Central memory CD8-positive, alpha-beta T cell (primary cell): ENCODE data around the gene PLCB1.

ENCODE experiments used
- ATAC-seq: fragments of 150-1000 bp; cut with Tn5 transposase; replicated peaks from 2 replicates; pipeline ENCODE4 v1.10.0; 2022; ENCODE audit warnings: mild to moderate bottlenecking, moderate FRiP score, moderate number of reproducible peaks; ENCODE audit not compliant: poor library complexity, severe bottlenecking; ENCODE audit errors: extremely low read depth
- DNase-seq, 2 donors: peaks; one replicate each; pipeline ENCODE4 v3.0.0; 2021; ENCODE audit warnings: low spot score in 2 of 2
- H3K27ac Mint-ChIP-seq: one replicate; pipeline ENCODE4 v1.8.0; 2022; ENCODE audit warnings: low read depth, mild to moderate bottlenecking, moderate library complexity, mixed read lengths
- H3K27me3 Mint-ChIP-seq: one replicate; pipeline ENCODE4 v1.8.0; 2022; ENCODE audit warnings: mixed read lengths
- H3K36me3 Mint-ChIP-seq: one replicate; pipeline ENCODE4 v1.8.0; 2022; ENCODE audit warnings: mild to moderate bottlenecking, moderate library complexity, mixed read lengths; ENCODE audit not compliant: insufficient read depth
- H3K4me1 Mint-ChIP-seq: one replicate; pipeline ENCODE4 v1.8.0; 2022; ENCODE audit warnings: mixed read lengths
- H3K4me3 Mint-ChIP-seq: one replicate; pipeline ENCODE4 v1.8.0; 2022; ENCODE audit warnings: mild to moderate bottlenecking, moderate library complexity, mixed read lengths
- H3K9me3 Mint-ChIP-seq: one replicate; pipeline ENCODE4 v1.8.0; 2022; ENCODE audit warnings: mixed read lengths

PLCB1 gene

GRCh38 chr20:8470156-8470555, 338.1 kb downstream of the PLCB1 start:
- Mint-ChIP-seq H3K27me3 (no peaks in the 10 kb centered on the region), H3K4me3 (no peak overlapping the region), H3K4me1 (peaks cover 11% of the 10 kb centered on the region), H3K27ac (no peak overlapping the region), H3K36me3 (no peaks in the 10 kb centered on the region), H3K9me3 (no peaks in the 10 kb centered on the region)
- DNase-seq, result no peak
- no peak for ATAC-seq

- Mint-ChIP-seq H3K36me3 (no peaks in the 10 kb centered on the region), H3K9me3 (no peaks in the 10 kb centered on the region), H3K4me1 (peaks cover 17% of the 10 kb centered on the region), H3K4me3 (no peak overlapping the region), H3K27ac (no peak overlapping the region), H3K27me3 (no peaks in the 10 kb centered on the region)
- ATAC-seq, result no peak
- no peak for DNase-seq
Observed at GRCh38 chr20:8471465-8471864, 339.4 kb downstream of the PLCB1 start.

- H3K9me3 Mint-ChIP-seq, result no peaks in the 10 kb centered on the region
- no peak overlapping the region for H3K4me3 Mint-ChIP-seq
- no peaks in the 10 kb centered on the region for H3K27me3 Mint-ChIP-seq
- ATAC-seq (no peak), DNase-seq (no peak)
- H3K4me1 Mint-ChIP-seq, result peaks cover 29% of the 10 kb centered on the region
- no peaks in the 10 kb centered on the region for H3K36me3 Mint-ChIP-seq
- H3K27ac Mint-ChIP-seq, result no peak overlapping the region
Observed at GRCh38 chr20:8473459-8473858, 341.4 kb downstream of the PLCB1 start.

GRCh38 chr20:8474027-8474668, 342.1 kb downstream of the PLCB1 start:
- Mint-ChIP-seq H3K9me3 (no peaks in the 10 kb centered on the region), H3K27ac (no peak overlapping the region), H3K36me3 (no peaks in the 10 kb centered on the region), H3K4me3 (no peak overlapping the region), H3K4me1 (peaks cover 29% of the 10 kb centered on the region), H3K27me3 (no peaks in the 10 kb centered on the region)
- no peak for DNase-seq
- no peak for ATAC-seq

GRCh38 chr20:8476021-8476420, 344.0 kb downstream of the PLCB1 start:
- peaks cover 44% of the 10 kb centered on the region for H3K4me1 Mint-ChIP-seq
- DNase-seq (no peak), ATAC-seq (no peak)
- no peak overlapping the region for H3K27ac Mint-ChIP-seq
- H3K9me3 Mint-ChIP-seq, result no peaks in the 10 kb centered on the region
- H3K4me3 Mint-ChIP-seq, result no peak overlapping the region
- no peaks in the 10 kb centered on the region for H3K27me3 Mint-ChIP-seq
- H3K36me3 Mint-ChIP-seq, result no peaks in the 10 kb centered on the region

GRCh38 chr20:8480597-8480996, 348.5 kb downstream of the PLCB1 start:
- no peaks in the 10 kb centered on the region for H3K36me3 Mint-ChIP-seq
- no peak overlapping the region for H3K27ac Mint-ChIP-seq
- peaks cover 38% of the 10 kb centered on the region for H3K4me1 Mint-ChIP-seq
- no peak overlapping the region for H3K4me3 Mint-ChIP-seq
- DNase-seq, result no peak
- no peak for ATAC-seq
- no peaks in the 10 kb centered on the region for H3K9me3 Mint-ChIP-seq
- H3K27me3 Mint-ChIP-seq, result no peaks in the 10 kb centered on the region

- DNase-seq, result no peak
- H3K27me3 Mint-ChIP-seq, result no peaks in the 10 kb centered on the region
- no peak overlapping the region for H3K27ac Mint-ChIP-seq
- H3K4me1 Mint-ChIP-seq, result peaks cover 6% of the 10 kb centered on the region
- no peak for ATAC-seq
- no peaks in the 10 kb centered on the region for H3K9me3 Mint-ChIP-seq
- no peak overlapping the region for H3K4me3 Mint-ChIP-seq
- no peaks in the 10 kb centered on the region for H3K36me3 Mint-ChIP-seq
Observed at GRCh38 chr20:8487696-8488095, 355.6 kb downstream of the PLCB1 start.

- Mint-ChIP-seq H3K4me3 (no peak overlapping the region), H3K9me3 (no peaks in the 10 kb centered on the region), H3K4me1 (peaks cover 6% of the 10 kb centered on the region), H3K36me3 (no peaks in the 10 kb centered on the region), H3K27ac (no peak overlapping the region), H3K27me3 (no peaks in the 10 kb centered on the region)
- no peak for DNase-seq
- ATAC-seq, result no peak
Observed at GRCh38 chr20:8489094-8489883, 357.2 kb downstream of the PLCB1 start.

- no peak for ATAC-seq
- H3K27me3 Mint-ChIP-seq, result no peaks in the 10 kb centered on the region
- no peak overlapping the region for H3K4me3 Mint-ChIP-seq
- no peaks in the 10 kb centered on the region for H3K4me1 Mint-ChIP-seq
- no peak overlapping the region for H3K27ac Mint-ChIP-seq
- no peak for DNase-seq
- H3K36me3 Mint-ChIP-seq, result no peaks in the 10 kb centered on the region
- H3K9me3 Mint-ChIP-seq, result no peaks in the 10 kb centered on the region
Observed at GRCh38 chr20:8490076-8490830, 358.2 kb downstream of the PLCB1 start.

GRCh38 chr20:8492173-8492572, 360.1 kb downstream of the PLCB1 start:
- Mint-ChIP-seq H3K36me3 (no peaks in the 10 kb centered on the region), H3K27ac (no peak overlapping the region), H3K4me1 (peaks cover 6% of the 10 kb centered on the region), H3K27me3 (no peaks in the 10 kb centered on the region), H3K9me3 (no peaks in the 10 kb centered on the region), H3K4me3 (no peak overlapping the region)
- DNase-seq, result no peak
- no peak for ATAC-seq

GRCh38 chr20:8498571-8498970, 366.5 kb downstream of the PLCB1 start:
- ATAC-seq, result no peak
- H3K4me3 Mint-ChIP-seq, result no peak overlapping the region
- no peaks in the 10 kb centered on the region for H3K9me3 Mint-ChIP-seq
- H3K27me3 Mint-ChIP-seq, result no peaks in the 10 kb centered on the region
- peaks cover 6% of the 10 kb centered on the region for H3K4me1 Mint-ChIP-seq
- no peak overlapping the region for H3K27ac Mint-ChIP-seq
- DNase-seq, result no peak
- H3K36me3 Mint-ChIP-seq, result no peaks in the 10 kb centered on the region

GRCh38 chr20:8504030-8504429, 372.0 kb downstream of the PLCB1 start:
- Mint-ChIP-seq H3K27ac (no peak overlapping the region), H3K27me3 (no peaks in the 10 kb centered on the region), H3K36me3 (peaks cover 1% of the 10 kb centered on the region), H3K9me3 (no peaks in the 10 kb centered on the region), H3K4me1 (peaks cover 5% of the 10 kb centered on the region), H3K4me3 (no peak overlapping the region)
- DNase-seq (no peak), ATAC-seq (no peak)
